ENCODE measurements around the gene TIMM13. TPM values are rescaled to one million over a fixed set of nuclear protein-coding genes. Genes with fewer than 3 reads are reported as not detected.
"Not testable (repeated sequence)": the region's sequence is repeated elsewhere in the genome, so short reads cannot be mapped to it uniquely, and the experiment has no call there.

TIMM13 gene
- total and polyA plus RNA-seq, 12 donors = 54.2 to 116 (median 68.6) TPM

GRCh38 chr19:2399582-2399981 lies 27.8 kb downstream of the TIMM13 start:
- peaks cover 0 to 7% (median 0%) of the 10 kb centered on the region in 11 donors for H3K9me3 ChIP-seq
- peaks cover 0 to 17% (median 3%) of the 10 kb centered on the region in 7 donors for H3K27me3 ChIP-seq
- no peaks in the 10 kb centered on the region for H3K36me3 ChIP-seq
- H3K4me1 ChIP-seq = no peaks in the 10 kb centered on the region
- H3K27ac ChIP-seq = no peak overlapping the region
- no peak for TF ChIP-seq CTCF (IDR thresholded peaks at IDR 0.05)
- ATAC-seq (no peak), DNase-seq (no peak)
- no peak overlapping the region for H3K4me3 ChIP-seq
- intact Hi-C loops (cut with DNase I) = loop anchor here in 6 of 10 donors (10.0 kb wide), 4 partner anchors 115 to 245 kb away; partner anchors contain the start of genes AP3D1 (in 2 of the 6), PLEKHJ1 (in 2 of the 6), SF3A2 (in 2 of the 6) and PEAK3 (in 1 of the 6)
- WGBS, 2 donors = 92 to 95% methylated on average over 4 of the region's 4 CpGs

- H3K4me1 ChIP-seq = no peaks in the 10 kb centered on the region
- H3K9me3 ChIP-seq = peaks cover 0 to under 1% (median 0%) of the 10 kb centered on the region in 11 donors
- H3K27me3 ChIP-seq = peaks cover 0 to 17% (median 3%) of the 10 kb centered on the region in 7 donors
- TF ChIP-seq CTCF (IDR thresholded peaks at IDR 0.05) = no peak
- no peaks in the 10 kb centered on the region for H3K36me3 ChIP-seq
- 81 to 84% methylated on average over 14 of the region's 14 CpGs for WGBS, 2 donors
- ATAC-seq = no peak
- no peak overlapping the region for H3K4me3 ChIP-seq
- no peak for DNase-seq
- intact Hi-C loops (cut with DNase I) = loop anchor here in 6 of 10 donors (10.0 kb wide), 4 partner anchors 114 to 244 kb away; partner anchors contain the start of genes AP3D1 (in 2 of the 6), PLEKHJ1 (in 2 of the 6), SF3A2 (in 2 of the 6) and PEAK3 (in 1 of the 6)
- no peak overlapping the region for H3K27ac ChIP-seq
Measured at GRCh38 chr19:2398735-2399305, 28.6 kb downstream of the TIMM13 start.

GRCh38 chr19:2397173-2397572 lies 30.2 kb downstream of the TIMM13 start:
- ATAC-seq, H3K36me3 ChIP-seq, DNase-seq, H3K9me3 ChIP-seq, H3K4me3 ChIP-seq, H3K4me1 ChIP-seq, H3K27ac ChIP-seq: not testable (repeated sequence)
- peaks cover 0 to 17% (median 3%) of the 10 kb centered on the region in 7 donors for H3K27me3 ChIP-seq
- 90 to 97% methylated on average over 7 of the region's 7 CpGs for WGBS, 2 donors
- intact Hi-C loops (cut with DNase I) = loop anchor here in 6 of 10 donors (10.0 kb wide), 4 partner anchors 112 to 242 kb away; partner anchors contain the start of genes AP3D1 (in 2 of the 6), PLEKHJ1 (in 2 of the 6), SF3A2 (in 2 of the 6) and PEAK3 (in 1 of the 6)

- 81 to 92% methylated on average over 18 of the region's 18 CpGs for WGBS, 2 donors
- intact Hi-C loops (cut with DNase I) = loop anchor here in 6 of 10 donors (10.0 kb wide), 4 partner anchors 111 to 241 kb away; partner anchors contain the start of genes AP3D1 (in 2 of the 6), PLEKHJ1 (in 2 of the 6), SF3A2 (in 2 of the 6) and PEAK3 (in 1 of the 6)
- not testable (repeated sequence) for H3K4me1 ChIP-seq, DNase-seq, ATAC-seq, H3K27ac ChIP-seq, H3K9me3 ChIP-seq, H3K4me3 ChIP-seq, H3K36me3 ChIP-seq
- H3K27me3 ChIP-seq = peaks cover 0 to 17% (median 3%) of the 10 kb centered on the region in 7 donors
Measured at GRCh38 chr19:2395293-2395829, 32.0 kb downstream of the TIMM13 start.

All from heart right ventricle (tissue), 16 donors.